HEK293T (cell line): Measurements from ENCODE around the gene KLK10.

Experiments
- ARNT ChIP-seq: fragments of 450-650 bp; IDR thresholded peaks from 2 replicates; pipeline ENCODE4 v1.6.1; 2017; ENCODE audit warnings: mild to moderate bottlenecking
- BHLHE40 ChIP-seq: fragments of 450-650 bp; IDR thresholded peaks from 2 replicates; pipeline ENCODE4 v1.6.1; 2016; ENCODE audit warnings: mild to moderate bottlenecking, moderate library complexity, borderline replicate concordance
- ELF4 ChIP-seq: fragments of 450-650 bp; IDR thresholded peaks from 2 replicates; pipeline ENCODE4 v1.6.1; 2017; ENCODE audit warnings: antibody characterized with exemption
- FOXA1 ChIP-seq: fragments of 450-650 bp; IDR thresholded peaks from 2 replicates; pipeline ENCODE4 v1.6.1; 2016; ENCODE audit warnings: mild to moderate bottlenecking
- FOXK2 ChIP-seq: fragments of 450-650 bp; IDR thresholded peaks from 2 replicates; pipeline ENCODE4 v1.6.1; 2016; ENCODE audit warnings: mild to moderate bottlenecking
- FOXM1 ChIP-seq: fragments of 450-650 bp; IDR thresholded peaks from 2 replicates; pipeline ENCODE4 v1.6.1; 2017; ENCODE audit warnings: mild to moderate bottlenecking, borderline replicate concordance
- L3MBTL2 ChIP-seq: fragments of 450-650 bp; conservative IDR thresholded peaks from 2 replicates; pipeline ENCODE4 v1.6.1; 2016; ENCODE audit warnings: mild to moderate bottlenecking
- LEF1 ChIP-seq: fragments of 450-650 bp; IDR thresholded peaks from 2 replicates; pipeline ENCODE4 v1.6.1; 2017; ENCODE audit warnings: mild to moderate bottlenecking, borderline replicate concordance
- SP1 ChIP-seq: fragments of 450-650 bp; IDR thresholded peaks from 2 replicates; pipeline ENCODE4 v1.6.1; 2017
- SUZ12 ChIP-seq: fragments of 450-650 bp; IDR thresholded peaks from 2 replicates; pipeline ENCODE4 v1.6.1; 2016; ENCODE audit warnings: mild to moderate bottlenecking
- TARDBP ChIP-seq: fragments of 450-650 bp; IDR thresholded peaks from 2 replicates; pipeline ENCODE4 v1.6.1; 2016

DNA sequence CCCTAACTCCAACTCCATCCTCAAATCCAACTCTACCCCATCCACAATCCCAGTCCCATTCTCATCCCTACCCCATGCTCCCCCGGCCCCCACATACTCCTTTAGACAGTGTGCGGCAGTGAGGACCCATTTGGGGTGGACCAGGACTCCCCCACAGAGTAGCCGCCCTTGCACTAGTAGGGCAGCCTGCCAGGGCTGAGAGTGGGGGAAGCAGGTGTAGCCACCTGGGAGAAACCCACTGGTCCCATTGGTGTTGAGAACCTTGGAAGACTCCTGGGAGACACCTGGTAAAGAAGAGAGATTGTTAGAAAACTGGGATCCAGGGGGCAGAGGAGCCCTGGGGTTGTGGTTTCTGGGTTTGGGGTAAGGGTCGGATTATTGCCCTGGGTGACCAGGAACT is 40.8 kb upstream of the KLK10 start:
- TF ChIP-seq ARNT (no peak), TARDBP (no peak), SP1 (no peak), FOXA1 (no peak), ELF4 (no peak), FOXK2 (no peak), FOXM1 (no peak), BHLHE40 (no peak), SUZ12 (no peak), L3MBTL2 (no peak), LEF1 (no peak)
